SKM-1 treated with dmso at 0.1 percent for 144 hours (cell line): ENCODE results near the gene SLC25A20.
A peak's percentile ranks its signal among the peaks of the same experiment; 100 is the strongest.
"Not testable (repeated sequence)": the region's sequence is repeated elsewhere in the genome, so short reads cannot be mapped to it uniquely, and the experiment has no call there.

Source experiments
- DNase-seq: peaks from one replicate; lab custom pipeline; 2025; ENCODE audit not compliant: unreplicated experiment; lab: John Stamatoyannopoulos, UW

The SLC25A20 gene

DNA sequence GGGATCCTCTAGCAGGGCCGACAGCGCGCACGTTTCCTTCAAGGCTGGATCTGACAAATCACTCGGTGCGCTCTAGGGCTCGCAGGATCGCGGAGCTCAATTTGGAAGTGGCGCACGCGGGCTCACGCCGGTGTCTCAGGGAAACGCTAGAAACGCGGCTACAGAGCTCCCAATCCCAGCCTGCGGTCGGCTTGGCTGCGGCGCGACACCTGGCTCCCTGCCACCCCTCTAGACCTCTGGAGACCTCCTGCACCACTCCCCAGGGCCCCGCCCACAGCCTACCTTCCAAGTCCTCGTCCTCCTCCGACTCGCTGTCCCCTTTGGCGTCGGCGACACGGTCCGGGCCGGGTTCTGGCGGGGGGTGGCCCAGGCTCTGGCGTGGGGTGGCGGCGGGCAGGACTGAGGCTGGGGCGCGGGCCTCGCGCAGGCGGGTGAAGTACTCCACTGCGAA lies 51.6 kb downstream of the SLC25A20 start:
- DNase-seq = peak; percentile 15

DNA sequence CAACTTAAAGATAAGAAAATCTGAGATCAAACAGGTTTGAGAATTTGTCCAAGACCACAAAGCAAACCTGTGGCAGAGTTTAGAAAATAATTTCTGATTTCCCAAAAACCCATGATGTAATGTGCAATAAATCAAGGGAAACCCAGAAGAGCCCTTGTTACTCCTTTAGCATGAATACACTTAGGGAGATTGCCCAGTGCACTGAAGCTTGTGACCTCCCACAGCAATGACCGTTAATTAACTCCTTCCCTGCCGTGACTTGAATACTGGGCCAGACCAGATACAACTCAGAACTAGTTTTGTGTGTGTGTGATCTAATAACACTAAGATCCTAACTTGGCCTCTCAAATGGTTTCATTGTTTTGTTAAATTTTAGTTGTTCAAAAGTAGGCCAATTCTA lies 53.5 kb downstream of the SLC25A20 start:
- DNase-seq = no peak

- DNase-seq = no peak
Measured at GRCh38 chr3:48837163-48837562, 61.5 kb downstream of the SLC25A20 start.

- no peak for DNase-seq
Measured at GRCh38 chr3:48835650-48836366, 62.9 kb downstream of the SLC25A20 start.

DNA sequence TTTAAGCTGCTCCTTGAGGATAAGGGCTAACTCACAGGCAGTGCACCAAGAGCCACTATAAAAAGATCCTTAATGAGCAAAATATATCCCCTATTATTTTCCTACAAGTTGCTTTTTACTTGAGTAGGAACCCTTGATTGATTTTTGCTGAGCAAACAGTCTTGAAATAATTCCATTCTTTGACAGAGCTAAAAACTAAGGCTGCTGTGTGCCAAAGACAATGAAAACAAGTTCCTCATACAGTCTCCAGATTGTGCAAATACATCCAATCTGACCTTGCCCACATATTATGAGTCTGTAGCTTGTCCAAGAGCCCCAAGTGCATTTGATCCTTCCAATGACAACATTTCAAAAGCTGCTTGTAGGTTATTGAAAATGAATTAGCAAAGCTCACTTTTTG lies 66.0 kb downstream of the SLC25A20 start:
- no peak for DNase-seq

GRCh38 chr3:48830715-48831114 lies 68.0 kb downstream of the SLC25A20 start:
- no peak for DNase-seq

DNA sequence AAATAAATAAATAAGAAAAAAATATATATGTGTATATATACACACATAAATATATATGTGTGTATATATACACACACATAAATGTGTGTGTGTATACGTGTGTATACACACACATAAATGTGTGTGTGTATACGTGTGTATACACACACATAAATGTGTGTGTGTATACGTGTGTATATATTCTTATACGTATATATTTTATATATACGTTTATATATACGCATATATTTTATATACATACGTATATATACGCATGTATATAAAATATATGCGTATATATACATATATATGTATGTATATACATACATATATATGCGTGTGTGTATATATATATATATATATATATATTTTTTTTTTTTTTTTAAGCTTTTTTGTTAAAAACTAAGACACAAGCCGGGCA lies 69.2 kb downstream of the SLC25A20 start:
- not testable (repeated sequence) for DNase-seq

GRCh38 chr3:48827874-48828273 lies 70.8 kb downstream of the SLC25A20 start:
- not testable (repeated sequence) for DNase-seq

DNA sequence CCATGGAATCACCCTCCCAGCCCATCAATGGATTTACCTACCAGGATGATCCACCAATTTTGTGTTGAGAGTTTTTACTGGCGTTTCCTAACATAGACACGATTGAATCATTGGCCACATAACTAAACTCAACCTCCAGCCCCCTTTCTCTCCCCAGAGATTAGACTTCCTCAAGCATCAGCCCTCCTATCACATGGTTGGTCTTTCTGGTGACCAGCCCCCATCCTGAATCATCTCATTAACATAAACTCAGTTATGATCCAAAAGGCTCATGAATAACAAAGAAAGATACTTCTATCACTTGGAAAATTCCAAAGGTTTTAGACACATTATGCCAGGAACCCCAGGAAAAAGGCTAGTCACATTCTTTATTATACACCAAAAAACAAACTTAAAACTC lies 72.2 kb downstream of the SLC25A20 start:
- DNase-seq = no peak

GRCh38 chr3:48820612-48821324 lies 77.9 kb downstream of the SLC25A20 start:
- no peak for DNase-seq

DNA sequence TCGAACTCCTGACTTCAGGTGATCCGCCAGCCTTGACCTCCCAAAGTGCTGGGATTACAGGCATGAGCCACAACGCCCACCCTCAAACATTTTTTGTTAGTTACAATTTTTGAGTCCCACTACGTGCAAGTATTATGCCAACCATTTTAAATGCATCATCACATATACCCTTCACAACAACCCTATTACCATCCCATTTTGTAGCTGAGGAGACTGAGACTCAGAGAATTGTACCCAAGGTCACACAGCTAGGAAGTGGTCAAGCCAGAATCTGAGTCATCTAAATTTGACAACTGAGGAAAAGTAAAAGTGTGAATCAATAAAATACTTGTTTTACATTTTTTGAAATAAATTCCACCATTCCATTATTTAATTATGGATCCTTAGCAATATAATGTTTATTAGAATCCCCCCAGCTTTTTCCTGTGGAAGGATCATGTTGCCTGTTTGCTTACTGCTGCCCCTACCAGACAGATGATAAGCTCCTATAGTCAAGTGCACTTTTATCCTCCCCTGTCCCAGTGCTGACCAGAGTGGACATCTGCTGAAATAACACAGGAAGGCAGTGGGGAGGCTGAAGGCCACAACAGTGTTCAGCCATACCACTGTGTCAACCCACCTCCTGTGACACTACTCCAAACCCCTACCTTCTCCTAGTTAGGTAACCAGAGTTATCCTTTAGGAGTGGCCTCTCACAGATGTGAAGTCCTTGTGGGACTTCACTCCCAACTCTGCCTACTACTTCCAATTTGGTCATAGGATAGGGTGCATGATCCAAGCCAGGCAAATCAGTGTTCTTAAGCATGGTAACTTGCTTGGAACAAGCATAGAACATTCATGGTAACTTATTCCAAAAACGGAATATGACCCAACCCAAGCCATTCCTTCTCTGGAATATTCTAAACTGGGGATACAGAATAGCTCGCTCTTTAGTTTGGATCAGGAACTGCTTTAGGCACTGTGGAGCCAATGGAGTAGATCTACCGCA lies 79.2 kb downstream of the SLC25A20 start:
- DNase-seq = no peak

DNA sequence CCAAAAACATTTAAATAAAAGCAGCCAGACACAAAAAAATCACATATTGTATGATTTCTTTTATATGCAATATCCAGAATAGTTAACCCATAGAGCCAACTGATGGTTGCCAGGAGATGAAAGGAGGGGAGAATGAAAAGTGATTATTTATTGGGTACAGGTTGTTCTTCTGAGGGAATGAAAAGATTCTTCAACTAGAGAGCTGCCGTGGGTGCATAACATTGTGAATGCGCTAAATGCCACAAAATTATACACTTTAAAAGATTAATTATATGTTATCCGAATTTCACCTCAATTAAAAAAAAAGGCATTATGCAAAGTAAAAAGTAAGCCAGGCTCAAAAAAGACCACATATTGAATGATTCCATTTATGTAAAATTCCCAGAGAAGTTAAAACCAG lies 87.2 kb downstream of the SLC25A20 start:
- DNase-seq = no peak
